ENCODE results near the gene CHMP6.

CHMP6 gene

DNA sequence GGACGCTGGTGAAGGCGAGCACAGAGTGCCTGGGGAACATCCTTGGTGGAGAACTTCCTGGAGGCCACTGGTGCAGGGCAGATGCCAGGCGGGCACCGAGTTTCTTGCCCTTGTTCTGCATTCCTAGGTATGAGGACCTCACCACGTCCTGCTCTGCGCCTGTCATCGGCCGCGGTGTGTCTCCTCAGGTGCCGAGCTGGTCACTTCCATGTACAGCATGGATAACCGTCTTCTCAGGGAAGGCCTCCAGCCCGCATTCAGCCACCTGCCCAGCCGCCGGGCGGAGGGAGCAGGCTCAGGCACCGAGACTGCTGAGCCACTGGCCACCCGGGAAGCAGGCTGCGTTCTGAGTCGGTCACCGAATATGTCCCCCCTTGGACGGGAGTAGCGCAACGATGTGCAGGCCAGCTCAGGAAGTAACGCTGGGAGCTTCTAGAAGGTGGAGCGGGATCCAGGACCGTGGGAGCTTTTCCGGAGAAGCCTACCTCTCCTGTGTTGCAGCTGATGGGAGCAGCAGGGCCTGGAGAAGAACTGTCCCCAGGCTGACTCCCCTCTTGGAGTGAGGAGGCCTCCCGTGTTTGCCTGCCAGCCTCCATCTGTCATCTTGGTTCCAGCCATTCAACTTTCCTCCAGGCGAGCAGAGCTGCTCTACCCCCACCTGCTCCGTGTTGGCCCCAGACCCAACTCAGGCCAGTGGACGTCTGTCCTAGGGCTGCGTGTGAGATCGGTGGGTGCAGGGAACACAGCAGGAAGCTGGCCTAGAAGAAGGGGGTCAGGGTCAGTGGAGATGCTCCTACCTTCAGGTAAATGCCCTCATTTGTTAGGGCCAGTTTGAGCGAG, 41.2 kb downstream of the CHMP6 start:
- DNase-seq = no peak

DNA sequence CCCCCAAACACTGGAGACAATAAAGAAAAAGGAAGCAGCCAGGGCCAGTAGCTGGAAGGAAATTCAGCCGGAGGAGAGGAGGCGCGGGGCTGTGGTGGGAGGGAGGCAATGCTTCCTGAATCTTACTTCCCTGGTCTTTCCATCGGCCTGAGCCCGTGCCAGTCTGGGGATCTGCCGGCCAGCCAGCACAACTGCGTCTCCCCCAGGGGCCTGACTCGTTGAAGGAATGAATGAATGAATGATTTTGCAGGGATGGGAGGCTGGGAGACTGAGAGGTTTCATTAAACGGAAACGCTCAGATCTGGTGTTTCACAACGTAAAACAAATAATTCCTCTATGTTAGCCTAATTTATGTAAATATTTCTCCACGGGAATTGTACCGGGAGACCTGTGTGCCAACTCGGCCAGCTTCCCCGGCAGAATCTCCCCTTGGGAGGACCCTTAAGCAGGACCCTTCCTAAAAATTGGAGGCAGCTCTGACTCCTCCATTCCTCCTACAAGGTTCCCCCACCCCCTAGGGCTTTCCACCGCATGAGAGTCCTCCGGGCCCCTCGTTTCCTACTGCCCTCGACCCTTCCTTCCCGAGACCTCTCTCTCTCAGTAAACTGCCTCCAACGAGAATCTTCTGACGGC, 42.0 kb downstream of the CHMP6 start:
- no peak for DNase-seq

DNA sequence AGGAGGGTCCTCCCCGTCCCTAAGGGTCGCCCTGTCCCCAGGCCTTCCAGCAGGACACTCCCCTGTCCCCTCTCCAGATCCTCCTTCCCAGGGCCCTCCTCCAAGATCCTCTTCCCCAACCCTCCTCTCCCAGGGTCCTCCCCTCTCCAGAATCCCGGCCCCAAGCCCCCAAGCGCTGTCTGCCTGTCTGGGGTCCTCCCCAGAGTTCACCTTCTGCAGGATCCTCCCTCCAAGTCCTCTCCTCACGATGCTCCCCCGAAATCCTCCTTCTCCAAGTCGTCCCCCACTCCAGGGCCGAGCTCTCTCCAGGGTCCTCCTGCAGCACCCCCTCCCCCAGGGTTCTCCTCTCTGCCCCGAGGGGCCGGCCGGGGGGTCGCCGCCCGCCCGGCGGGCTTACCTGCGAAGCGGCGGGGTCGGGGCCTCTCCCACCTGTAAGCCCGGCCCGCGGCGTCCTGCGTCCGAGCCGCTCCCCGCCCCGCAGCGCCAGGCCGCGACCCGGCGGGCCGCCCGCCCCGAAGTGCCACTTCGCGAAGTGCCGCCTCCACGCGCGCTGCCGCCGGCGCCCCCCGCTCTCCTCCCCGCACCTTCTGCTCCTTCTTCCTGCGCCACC, 42.6 kb downstream of the CHMP6 start:
- DNase-seq = no peak

DNA sequence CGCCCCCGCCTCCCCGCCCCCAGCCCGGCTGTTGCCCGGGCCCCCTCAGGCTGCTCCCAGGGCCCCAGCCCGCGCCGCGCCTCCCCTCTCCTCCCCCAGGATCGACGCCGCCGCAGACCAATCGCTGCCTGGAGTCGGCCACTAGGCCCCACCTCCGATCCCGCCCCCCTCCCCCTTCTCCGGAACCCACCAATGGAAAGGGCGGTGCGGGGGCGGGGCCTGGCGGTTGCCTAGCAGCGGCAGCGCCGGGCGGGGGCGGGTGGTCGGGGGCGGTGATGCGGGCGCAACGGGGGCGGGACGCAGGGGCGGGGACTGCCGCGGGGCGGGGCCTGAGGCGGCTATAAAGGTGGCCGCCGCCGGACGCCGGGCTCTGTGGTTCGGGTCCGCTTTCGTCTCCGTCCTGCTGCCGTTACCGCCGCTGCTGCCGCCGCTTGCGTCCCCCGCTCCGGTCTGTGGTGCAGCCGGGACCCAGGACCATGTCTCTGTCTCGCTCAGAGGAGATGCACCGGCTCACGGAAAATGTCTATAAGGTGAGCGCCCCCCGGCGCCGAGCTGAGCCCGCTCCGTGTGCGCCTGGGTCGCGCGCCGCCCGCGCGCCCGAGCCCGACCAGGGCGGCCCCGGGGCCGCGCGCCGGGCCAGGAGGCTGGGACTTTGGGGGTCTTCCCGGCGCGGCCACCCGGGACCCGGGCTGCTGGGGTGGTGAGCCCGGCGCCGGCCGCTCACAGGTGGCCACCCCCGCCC, 43.3 kb downstream of the CHMP6 start, which contains the start of gene BAIAP2:
BAIAP2 (plus strand) TSS at position 373 of the 742 bp plus-strand sequence; CDS start at position 477, 104 bp downstream.
- DNase-seq = peak; percentile 90

DNA sequence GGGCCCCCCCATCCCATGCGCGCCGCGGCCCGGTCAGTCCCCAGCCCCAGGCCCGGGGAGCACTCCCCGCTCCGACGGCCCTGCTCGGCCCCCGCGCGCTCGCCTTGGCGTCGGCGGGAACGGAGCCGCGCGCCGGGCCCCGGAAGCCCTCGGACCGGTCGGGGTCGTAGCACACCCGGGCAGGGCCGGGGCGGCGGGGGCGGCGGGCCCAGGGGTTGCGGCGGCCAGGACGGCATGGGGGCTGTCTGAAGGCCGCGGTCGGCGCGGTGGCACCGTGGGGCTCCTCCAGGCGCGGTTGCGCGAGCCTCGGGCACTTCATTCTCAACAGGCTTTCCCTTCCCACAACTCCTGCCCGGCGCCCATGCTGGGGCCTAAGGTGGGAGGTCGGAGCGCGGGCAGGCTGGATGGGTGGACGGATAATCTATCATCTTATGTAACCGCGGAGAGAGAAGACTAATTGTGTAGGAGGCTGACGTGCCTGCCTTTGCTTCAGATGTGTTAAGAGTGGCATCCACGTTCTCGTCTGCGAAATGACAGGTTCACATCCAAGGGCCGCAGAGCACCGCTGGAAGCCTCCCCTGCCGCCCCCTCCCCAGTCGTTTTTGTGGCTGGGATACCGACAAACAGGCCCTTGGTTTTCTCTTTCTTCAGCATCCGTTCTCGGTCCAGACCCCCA, 44.0 kb downstream of the CHMP6 start:
- DNase-seq = no peak

DNA sequence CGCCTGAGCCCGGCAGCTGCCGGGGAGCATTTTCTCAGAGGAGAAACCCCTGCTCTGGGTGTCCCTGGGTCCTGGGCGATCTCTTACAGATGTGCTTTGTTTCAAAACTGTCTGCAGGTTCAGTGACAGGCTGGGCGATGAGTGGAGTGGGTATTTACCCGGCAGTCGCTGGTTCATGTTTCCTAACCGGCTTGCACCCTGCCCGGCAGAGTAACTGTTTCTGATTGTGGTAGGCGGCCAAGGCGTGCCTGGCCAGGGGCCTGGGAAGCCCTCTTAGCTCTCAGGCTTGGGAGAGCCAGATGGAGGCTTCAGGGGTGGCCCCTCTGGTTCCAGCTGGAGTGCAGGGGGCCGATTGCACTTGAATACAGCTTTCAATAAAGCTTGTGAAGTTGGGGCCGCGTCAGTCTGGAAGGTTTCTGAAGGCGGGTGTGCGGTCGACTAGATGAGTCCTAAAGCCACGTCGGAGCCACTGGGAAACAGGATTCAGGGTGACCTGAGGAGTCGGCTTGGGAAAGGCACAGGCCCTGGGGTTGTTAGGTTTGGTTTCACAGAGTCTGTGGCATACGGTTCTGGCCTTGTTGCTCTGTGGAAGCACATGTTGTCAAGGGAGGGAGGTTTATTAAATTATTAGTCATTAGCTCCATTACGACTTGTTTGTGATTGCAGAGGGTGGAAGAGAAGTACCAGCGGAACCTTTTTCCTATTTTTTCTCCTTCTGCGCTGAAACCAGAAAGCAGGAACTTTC, 44.7 kb downstream of the CHMP6 start:
- DNase-seq = no peak

DNA sequence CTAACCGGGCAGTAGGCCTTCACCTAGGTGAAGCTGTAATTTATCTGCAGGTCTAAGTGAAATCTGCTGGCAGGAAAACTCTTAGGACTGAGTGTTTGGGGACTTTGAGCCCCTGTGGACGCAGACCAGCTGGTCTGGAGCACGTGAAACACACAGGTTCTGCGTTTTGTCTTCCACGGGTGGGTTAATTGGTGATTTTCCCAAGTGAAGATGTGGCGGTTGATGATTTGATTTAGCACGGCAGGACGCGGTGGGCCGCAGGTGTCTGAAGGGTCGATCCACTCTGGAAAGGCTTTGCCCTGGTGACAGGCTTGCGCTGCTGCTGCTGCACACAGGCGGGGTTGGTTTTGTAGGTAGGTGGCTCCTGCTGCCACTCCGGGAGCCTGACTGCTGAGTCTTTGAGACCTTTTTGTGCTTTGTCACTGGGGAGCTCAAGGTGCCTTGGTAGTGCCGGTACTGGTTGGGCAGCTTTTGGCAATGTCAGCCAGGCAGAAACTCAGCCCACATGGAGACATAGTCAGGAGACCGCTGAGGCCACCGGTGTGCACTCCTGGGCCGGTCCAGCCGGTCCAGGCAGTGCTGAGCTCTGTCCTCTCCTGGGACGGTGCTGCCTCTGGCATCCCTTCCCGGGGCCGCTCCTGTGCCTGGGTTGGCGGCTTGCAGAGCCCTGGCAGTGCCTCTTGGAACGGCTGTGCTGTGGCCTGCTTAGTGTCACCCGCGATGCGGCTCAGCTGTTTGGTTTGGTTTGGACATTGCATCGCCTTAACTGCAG, 45.6 kb downstream of the CHMP6 start:
- DNase-seq = no peak

DNA sequence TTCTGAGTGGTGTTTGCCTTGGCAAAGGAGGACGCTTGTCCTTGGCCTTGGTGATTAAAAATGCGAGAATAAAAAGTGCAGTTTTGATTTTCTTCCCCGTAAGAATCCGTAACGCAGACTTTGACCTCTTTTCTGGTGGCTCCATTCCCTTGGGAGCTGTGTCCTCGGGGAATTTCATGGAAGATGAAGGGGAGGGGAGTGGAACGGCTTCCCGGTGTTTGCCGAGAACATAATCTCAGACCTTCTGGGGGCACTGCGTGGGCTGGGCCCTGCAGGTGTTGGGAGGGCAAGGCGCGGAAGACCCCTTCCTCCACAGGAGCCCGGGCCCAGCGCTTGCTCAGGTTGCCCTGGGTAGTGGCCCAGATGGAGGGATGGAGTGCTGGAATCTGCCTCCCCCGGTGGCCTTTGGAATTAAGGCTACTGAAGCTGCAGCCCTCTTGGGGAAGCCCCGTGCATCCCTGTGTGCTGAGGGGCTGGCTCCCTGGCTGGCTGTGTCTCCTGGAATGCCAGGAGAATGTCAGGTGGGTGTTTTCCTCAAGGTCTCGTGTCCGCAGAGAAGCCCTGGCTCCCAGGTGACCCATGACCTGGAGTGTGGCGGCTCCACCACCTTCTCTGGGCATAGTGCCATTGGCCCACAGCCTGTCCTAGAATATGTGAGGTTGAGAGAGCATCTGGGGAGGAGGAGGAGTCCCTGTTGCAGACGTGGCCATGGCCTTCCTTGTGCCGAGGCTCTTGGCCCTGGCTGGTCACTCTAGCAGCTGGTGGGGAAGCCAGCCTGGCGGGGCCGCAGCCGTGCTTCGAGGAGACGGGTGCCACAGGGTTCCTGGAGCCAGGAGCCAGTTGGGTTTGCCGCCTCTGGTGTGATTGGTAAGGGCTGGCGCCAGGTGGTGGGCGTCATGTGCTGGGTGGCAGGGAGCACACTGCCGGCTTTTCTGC, 46.4 kb downstream of the CHMP6 start:
- DNase-seq = no peak

DNA sequence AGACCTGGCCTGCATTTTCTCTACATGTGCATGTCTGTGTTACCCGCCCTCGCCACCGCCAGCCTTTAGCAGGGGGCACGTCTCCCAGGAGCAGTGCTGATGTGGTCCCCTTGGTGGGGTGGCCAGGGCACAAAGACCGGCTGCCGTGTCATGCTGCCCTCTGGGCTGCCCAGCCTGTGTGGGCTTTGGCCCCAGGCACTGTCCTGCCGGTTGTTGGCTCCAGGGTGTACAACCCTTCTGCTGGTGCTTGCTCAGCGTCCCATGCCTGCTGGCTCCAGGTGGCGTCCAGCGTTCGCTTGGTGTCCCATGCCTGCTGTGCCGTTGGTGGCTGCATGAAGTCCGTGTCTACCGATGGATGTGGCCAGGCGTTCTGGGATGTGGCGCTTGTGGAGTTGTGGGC, 47.5 kb downstream of the CHMP6 start:
- no peak for DNase-seq

DNA sequence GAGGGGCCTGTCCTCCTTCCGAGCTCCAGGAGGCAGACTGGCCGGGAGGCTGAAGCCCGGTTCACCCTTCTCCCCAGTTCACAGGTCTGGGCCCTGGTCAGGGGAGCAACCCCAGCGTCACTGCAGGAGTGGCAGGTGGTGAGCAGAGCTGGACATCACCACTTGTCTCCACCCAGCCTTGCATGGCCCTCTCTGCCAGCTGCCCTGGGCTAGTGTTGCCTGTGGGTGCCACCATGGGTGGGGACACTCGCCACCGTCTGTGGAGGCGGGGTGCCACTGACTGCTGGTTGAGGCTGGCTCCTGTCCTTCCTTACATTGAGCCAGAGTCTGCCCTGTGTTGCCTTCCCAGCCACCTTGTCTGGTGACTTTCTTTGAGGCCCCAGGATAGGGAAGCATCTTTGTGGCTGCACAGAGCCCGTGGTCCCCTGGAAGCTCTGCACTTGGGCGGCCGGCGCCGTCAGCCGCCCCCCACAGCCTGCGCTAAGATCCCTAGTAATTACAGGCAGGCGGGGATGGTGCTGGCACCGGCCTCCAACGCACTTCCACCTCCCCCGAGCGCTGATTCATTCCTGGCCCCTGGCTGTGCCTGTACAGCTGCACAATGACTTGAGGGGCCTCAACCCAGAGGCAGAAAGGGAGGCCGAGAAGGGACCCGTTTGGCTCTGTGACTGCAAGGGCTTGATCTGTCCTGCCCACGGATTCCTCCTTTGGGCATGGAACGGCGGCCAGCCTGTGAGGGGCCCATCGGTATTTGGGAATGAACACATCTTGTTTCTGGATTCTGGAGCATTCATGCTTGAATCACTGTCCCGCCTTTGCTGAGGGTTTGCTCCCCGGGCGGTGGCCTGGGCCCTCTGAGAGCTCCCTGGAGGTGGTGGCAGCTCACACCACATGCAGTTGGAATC, 48.5 kb downstream of the CHMP6 start:
- DNase-seq = no peak

DNA sequence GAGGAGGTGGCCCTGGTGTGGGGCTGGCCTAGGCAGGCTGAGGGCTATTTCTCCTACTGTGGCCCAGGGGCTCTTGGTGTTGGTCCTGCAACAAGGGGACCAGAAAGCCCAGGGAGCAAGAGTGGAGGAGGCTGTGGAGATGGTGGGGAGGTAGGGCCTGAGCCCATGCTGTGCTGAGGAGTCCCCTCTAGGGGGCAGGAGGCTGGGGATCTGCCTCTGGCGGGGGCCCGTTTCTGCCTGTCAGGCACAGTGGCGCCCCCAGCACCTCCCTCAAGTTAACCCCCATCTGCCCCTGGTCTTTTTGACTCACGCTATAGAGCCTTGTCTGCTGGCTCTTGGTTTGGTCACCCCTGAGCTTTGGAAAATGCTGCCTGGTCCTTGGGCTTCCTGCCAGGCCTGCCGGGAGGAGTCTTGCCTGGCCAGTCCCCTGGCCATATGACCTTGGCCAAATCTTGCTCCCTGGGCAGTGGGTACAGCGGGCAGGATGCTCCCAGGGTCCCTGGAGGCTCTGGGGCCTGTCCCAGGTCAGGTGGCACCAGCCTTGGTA, 49.2 kb downstream of the CHMP6 start:
- DNase-seq = no peak

DNA sequence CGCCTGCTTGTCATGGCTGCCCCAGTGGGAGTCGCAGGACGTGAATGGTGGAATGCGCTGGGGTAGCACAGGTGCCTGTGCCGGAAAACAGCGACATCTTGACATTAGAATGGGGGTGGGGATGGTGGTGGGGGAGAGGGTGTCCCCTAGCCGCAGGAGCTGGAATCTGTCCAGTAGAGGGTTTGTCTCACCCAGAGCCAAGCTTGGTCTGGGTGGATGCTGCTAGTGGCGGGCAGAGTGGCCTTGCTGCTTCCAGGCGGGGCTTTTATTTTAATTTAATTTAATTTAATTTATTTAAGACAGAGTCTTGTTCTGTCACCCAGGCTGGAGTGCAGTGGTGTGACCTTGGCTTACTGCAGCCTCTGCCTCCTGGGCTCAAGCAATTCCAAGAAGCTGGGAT, 51.0 kb downstream of the CHMP6 start:
- DNase-seq = no peak

DNA sequence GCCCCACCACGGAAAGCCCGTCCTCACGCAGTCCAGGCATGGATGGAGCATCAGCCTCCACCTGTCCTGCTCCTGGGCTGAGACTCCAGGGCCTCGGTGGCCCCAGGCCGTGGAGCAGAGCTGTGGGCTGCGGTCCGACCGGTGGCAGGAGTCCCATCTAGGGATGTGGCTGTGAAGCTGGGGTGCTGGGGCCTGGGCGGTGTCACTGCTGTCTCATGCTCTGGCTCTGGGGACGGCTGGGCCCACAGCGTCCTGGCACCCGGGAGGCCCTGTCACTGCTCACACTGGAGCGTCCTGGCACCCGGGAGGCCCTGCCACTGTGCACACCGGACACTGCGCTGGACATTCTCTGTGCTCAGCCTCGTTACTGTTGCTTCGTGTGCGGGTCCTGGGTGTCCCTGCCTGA, 51.7 kb downstream of the CHMP6 start:
- no peak for DNase-seq

DNA sequence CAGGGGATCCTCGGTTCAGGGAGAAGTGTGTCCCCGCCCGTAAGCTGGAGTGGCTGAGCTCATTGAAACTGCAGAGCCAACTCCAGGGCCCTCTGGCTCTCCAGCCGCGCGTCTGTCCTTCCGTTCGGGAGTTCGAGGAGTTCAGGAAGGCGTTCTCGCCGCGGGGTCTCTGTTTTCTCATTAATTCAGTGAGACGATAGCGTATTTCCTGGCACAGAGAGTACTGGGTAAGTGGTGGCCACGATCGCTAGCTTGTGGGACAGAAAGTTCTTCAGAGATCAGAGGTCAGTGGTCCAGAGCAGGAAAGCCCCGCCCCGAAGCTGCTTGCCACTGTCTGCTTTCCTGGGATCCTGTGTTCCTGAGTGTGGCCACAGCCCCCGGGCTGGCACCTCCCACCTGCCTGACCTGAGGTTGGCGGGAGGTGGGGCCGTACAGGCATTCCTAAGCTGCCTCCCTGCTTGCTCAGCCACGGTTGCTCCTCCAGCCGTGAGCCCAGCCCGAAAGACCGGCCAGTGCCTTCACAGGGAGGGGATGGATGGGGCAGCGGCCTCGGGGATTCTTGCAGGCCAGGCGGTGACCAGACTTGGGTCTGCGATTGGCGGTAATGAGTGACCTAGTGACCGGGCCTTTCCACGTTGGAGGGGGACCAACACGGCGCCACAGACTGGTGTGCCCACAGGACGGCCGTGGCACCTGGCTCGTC, 52.2 kb downstream of the CHMP6 start:
- DNase-seq = no peak

DNA sequence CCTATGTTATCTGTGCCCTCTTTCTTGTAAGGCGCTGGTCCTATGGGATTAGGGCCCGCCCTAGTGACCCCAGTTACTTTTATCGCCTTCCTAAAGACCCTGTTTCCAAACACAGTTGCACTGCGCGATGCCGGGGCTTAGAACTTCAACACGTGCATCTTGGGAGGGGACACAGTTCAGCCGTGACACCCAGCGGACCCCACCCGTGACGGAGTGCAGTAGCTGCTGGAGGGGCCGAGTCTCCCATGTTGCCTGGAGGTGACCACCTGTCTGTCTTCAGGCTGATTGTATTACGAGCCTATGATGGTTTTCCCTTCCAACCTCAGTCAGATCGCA, 52.8 kb downstream of the CHMP6 start:
- DNase-seq = no peak

DNA sequence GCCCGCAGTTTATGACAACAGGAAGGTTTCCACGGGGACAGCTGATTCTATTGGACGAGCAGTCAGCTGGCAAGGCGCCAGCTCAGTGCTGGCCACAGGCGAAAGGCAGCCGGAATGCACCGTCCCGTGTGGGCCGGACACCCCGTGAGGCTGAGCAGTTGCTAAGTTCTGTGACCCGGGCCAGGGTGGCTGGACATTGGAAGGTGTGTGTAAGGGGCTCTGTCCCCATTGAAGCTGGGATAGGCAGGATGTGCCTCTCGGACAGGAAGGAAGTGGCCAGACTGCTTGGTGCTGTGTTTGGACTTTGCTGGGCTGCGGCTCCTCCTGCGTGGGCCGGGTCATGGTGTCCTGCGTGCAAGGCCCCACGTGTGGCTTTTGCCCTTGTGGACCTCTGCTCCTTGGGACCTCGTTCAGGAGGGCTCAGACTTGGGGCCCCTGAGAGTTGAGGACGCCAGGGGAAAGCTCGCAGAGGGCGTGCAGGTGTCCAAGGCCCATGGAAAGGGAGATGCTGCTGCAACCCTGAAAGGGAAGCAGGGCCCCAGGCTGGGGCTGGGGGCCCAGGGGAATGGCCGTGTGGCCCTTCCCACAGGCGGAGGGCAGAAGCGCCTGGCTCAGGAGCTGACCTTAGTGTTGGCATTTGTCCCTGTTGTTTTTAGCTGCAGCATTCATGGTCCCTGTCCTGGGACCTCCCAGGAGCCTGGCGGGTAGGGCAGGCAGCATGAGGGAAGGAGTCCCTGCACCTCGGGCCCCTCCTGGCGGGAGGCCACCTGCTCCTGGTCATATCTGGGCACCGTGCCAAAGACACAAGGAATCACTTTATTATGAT, 53.3 kb downstream of the CHMP6 start:
- peak; percentile 69 for DNase-seq

DNA sequence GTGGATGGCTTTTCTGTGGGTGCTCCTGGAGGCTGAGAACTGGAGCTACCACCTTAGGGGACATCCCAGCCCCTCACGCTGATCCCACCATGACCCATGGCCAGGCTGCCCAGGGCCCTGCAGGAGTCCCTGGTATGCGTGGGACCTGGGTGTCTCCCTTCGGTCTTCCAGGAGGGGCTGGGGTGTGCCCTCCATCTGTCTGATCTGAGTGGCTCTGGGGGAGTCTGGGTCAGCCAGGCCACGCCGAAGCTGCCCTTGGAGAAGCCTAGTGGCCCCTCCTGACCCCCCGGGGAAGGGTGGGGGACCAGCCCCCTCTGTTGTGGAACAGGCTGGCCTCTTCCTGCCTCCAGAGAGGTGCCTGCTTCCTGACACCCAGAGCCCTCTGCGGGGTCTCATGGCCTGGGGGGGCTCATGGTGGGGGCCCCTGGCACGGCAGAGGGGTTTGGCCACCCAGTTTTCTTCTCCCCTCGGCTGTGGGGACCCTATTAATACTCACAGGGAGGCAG, 54.0 kb downstream of the CHMP6 start:
- no peak for DNase-seq
